HepG2 (cell line): ENCODE data around the gene TBCCD1. TPM values are rescaled to one million over a fixed set of nuclear protein-coding genes. Genes with fewer than 3 reads are reported as not detected.

Experiments
- GZF1 ChIP-seq: sonication (generic); formaldehyde crosslinking; IDR thresholded peaks from 2 replicates; pipeline ENCODE4 v1.5.1; 2020; ENCODE audit warnings: mild to moderate bottlenecking, missing genetic modification reagents
- MEF2D ChIP-seq: sonication (generic); formaldehyde crosslinking; IDR thresholded peaks from 2 replicates; pipeline ENCODE4 v1.5.1; 2020; ENCODE audit warnings: mild to moderate bottlenecking, missing genetic modification reagents
- NR1H2 ChIP-seq: sonication (generic); formaldehyde crosslinking; IDR thresholded peaks from 2 replicates; pipeline ENCODE4 v1.8.1; 2022; ENCODE audit warnings: low read depth, missing genetic modification reagents, borderline replicate concordance
- NR2F6 ChIP-seq, 2 experiments: IDR thresholded peaks; 2 replicates each; pipeline ENCODE4 v1.6.1; 2016; ENCODE audit warnings: antibody characterized with exemption in 1 of 2, mild to moderate bottlenecking in 1 of 2
- ZFP36L2 ChIP-seq: sonication (generic); formaldehyde crosslinking; IDR thresholded peaks from 2 replicates; pipeline ENCODE4 v1.4.0; 2020; ENCODE audit warnings: missing genetic modification reagents
- ZFYVE20 ChIP-seq: sonication (generic); formaldehyde crosslinking; IDR thresholded peaks from 2 replicates; pipeline ENCODE4 v1.8.0; 2023; ENCODE audit warnings: low read depth, mild to moderate bottlenecking, moderate library complexity, missing genetic modification reagents, borderline replicate concordance
- ZNF577 ChIP-seq: sonication (generic); formaldehyde crosslinking; IDR thresholded peaks from 2 replicates; pipeline ENCODE4 v1.4.0; 2020; ENCODE audit warnings: mild to moderate bottlenecking, low read depth, missing genetic modification reagents, borderline replicate concordance
- ZNF629 ChIP-seq: sonication (generic); formaldehyde crosslinking; conservative IDR thresholded peaks from 2 replicates; pipeline ENCODE4 v1.5.0; 2020; ENCODE audit warnings: missing genetic modification reagents
- ZSCAN29 ChIP-seq: sonication (generic); formaldehyde crosslinking; conservative IDR thresholded peaks from 2 replicates; pipeline ENCODE4 v1.4.0; 2020; ENCODE audit warnings: mild to moderate bottlenecking, missing genetic modification reagents
- polyA plus RNA-seq, 8 experiments: library from polyadenylated mRNA; depleted of rRNA in 3 of 8; stranded (reverse) in 7 of 8; unstranded in 1 of 8; fragments of >200 nt; fragmentation: Illumina TruSeq in 4 of 8; extraction: Trizol in 4 of 8; gene quantifications; 2 replicates each; pipeline versions ENCODE4 v1.2.1 to v1.2.3, GENCODE V29; 2011 to 2016; ENCODE audit warnings: low read depth in 4 of 8, missing spikeins in 1 of 8, mixed read lengths in 1 of 8; ENCODE audit not compliant: insufficient read depth in 1 of 8
- total RNA-seq, 5 experiments: library from RNA; depleted of rRNA; stranded (reverse); fragments of >200 nt; fragmentation: Illumina TruSeq; extraction: Trizol; gene quantifications; 2 replicates each; pipeline ENCODE4 v1.2.3, GENCODE V29; 2016; ENCODE audit warnings: low read depth in 1 of 5
- TF ChIP-seq, protein P1 (sequence below): sonication (generic); formaldehyde crosslinking; conservative IDR thresholded peaks from 2 replicates; pipeline ENCODE4 v1.4.0; 2020; ENCODE audit warnings: mild to moderate bottlenecking, missing genetic modification reagents, moderate library complexity
- TF ChIP-seq, protein P2 (sequence below): IDR thresholded peaks from 2 replicates; pipeline ENCODE4 v1.6.1; 2016; ENCODE audit warnings: missing compliant biosample characterization, missing genetic modification reagents, borderline replicate concordance
- TF ChIP-seq, protein P3 (sequence below): sonication (generic); formaldehyde crosslinking; IDR thresholded peaks from 2 replicates; pipeline ENCODE4 v1.8.0; 2022; ENCODE audit warnings: missing genetic modification reagents, mild to moderate bottlenecking, borderline replicate concordance
- TF ChIP-seq, protein P4 (sequence below): sonication (generic); formaldehyde crosslinking; IDR thresholded peaks from 2 replicates; pipeline ENCODE4 v1.4.0; 2020; ENCODE audit warnings: missing genetic modification reagents
- TF ChIP-seq, protein P5 (sequence below): sonication (generic); formaldehyde crosslinking; IDR thresholded peaks from 2 replicates; pipeline ENCODE4 v1.5.1; 2020; ENCODE audit warnings: mild to moderate bottlenecking, missing genetic modification reagents, borderline replicate concordance

TBCCD1 gene
- total and polyA plus RNA-seq, 2 of the 13 experiments (the other 11 are each of a cell fraction or from before 2014, with no cell fraction given): 13.6 to 16.2 TPM

DNA sequence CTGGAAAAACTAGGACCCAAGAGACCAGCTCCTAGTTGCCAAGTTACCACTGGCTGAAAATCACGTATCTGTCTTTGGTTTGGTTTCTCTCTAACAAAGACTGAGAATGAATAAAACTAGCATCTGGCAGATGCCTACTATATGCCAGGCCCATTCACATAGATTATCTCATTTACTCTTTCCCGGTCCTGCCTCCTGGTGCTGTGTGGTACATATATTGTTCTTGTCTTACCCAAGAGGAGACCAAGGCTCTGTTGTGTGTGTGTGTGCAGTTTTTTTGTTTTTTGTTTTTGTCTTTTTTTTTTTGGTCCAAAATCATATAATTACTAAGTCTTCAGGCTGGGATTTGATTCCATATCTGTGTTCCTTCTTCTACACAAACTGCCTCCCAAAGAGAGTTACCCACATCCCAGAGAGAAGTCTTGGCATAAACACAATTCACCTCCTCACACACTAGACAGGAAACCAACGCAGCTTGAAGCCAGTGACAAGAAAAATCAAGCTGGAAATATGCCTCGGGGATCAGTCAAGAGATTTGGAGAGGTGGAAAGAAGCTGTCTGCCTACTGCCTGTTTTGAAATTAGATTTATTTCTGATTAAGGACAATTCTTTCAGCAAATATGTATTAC, 46.6 kb upstream of the TBCCD1 start (continued):
- TF ChIP-seq, protein P1, sequence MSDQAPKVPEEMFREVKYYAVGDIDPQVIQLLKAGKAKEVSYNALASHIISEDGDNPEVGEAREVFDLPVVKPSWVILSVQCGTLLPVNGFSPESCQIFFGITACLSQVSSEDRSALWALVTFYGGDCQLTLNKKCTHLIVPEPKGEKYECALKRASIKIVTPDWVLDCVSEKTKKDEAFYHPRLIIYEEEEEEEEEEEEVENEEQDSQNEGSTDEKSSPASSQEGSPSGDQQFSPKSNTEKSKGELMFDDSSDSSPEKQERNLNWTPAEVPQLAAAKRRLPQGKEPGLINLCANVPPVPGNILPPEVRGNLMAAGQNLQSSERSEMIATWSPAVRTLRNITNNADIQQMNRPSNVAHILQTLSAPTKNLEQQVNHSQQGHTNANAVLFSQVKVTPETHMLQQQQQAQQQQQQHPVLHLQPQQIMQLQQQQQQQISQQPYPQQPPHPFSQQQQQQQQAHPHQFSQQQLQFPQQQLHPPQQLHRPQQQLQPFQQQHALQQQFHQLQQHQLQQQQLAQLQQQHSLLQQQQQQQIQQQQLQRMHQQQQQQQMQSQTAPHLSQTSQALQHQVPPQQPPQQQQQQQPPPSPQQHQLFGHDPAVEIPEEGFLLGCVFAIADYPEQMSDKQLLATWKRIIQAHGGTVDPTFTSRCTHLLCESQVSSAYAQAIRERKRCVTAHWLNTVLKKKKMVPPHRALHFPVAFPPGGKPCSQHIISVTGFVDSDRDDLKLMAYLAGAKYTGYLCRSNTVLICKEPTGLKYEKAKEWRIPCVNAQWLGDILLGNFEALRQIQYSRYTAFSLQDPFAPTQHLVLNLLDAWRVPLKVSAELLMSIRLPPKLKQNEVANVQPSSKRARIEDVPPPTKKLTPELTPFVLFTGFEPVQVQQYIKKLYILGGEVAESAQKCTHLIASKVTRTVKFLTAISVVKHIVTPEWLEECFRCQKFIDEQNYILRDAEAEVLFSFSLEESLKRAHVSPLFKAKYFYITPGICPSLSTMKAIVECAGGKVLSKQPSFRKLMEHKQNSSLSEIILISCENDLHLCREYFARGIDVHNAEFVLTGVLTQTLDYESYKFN: no peak
- no peak for TF ChIP-seq ZNF577
- TF ChIP-seq MEF2D (CRISPR knock-in tag): no peak
- TF ChIP-seq, protein P2, sequence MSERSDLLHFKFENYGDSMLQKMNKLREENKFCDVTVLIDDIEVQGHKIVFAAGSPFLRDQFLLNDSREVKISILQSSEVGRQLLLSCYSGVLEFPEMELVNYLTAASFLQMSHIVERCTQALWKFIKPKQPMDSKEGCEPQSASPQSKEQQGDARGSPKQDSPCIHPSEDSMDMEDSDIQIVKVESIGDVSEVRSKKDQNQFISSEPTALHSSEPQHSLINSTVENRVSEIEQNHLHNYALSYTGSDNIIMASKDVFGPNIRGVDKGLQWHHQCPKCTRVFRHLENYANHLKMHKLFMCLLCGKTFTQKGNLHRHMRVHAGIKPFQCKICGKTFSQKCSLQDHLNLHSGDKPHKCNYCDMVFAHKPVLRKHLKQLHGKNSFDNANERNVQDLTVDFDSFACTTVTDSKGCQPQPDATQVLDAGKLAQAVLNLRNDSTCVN (CRISPR knock-in tag): no peak
- no peak for TF ChIP-seq ZSCAN29 (CRISPR knock-in tag)
- TF ChIP-seq ZNF629 (CRISPR knock-in tag): no peak
- TF ChIP-seq, protein P3, sequence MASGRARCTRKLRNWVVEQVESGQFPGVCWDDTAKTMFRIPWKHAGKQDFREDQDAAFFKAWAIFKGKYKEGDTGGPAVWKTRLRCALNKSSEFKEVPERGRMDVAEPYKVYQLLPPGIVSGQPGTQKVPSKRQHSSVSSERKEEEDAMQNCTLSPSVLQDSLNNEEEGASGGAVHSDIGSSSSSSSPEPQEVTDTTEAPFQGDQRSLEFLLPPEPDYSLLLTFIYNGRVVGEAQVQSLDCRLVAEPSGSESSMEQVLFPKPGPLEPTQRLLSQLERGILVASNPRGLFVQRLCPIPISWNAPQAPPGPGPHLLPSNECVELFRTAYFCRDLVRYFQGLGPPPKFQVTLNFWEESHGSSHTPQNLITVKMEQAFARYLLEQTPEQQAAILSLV (CRISPR knock-in tag): no peak
- TF ChIP-seq, protein P4, sequence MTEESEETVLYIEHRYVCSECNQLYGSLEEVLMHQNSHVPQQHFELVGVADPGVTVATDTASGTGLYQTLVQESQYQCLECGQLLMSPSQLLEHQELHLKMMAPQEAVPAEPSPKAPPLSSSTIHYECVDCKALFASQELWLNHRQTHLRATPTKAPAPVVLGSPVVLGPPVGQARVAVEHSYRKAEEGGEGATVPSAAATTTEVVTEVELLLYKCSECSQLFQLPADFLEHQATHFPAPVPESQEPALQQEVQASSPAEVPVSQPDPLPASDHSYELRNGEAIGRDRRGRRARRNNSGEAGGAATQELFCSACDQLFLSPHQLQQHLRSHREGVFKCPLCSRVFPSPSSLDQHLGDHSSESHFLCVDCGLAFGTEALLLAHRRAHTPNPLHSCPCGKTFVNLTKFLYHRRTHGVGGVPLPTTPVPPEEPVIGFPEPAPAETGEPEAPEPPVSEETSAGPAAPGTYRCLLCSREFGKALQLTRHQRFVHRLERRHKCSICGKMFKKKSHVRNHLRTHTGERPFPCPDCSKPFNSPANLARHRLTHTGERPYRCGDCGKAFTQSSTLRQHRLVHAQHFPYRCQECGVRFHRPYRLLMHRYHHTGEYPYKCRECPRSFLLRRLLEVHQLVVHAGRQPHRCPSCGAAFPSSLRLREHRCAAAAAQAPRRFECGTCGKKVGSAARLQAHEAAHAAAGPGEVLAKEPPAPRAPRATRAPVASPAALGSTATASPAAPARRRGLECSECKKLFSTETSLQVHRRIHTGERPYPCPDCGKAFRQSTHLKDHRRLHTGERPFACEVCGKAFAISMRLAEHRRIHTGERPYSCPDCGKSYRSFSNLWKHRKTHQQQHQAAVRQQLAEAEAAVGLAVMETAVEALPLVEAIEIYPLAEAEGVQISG (CRISPR knock-in tag): no peak
- TF ChIP-seq, protein P5, sequence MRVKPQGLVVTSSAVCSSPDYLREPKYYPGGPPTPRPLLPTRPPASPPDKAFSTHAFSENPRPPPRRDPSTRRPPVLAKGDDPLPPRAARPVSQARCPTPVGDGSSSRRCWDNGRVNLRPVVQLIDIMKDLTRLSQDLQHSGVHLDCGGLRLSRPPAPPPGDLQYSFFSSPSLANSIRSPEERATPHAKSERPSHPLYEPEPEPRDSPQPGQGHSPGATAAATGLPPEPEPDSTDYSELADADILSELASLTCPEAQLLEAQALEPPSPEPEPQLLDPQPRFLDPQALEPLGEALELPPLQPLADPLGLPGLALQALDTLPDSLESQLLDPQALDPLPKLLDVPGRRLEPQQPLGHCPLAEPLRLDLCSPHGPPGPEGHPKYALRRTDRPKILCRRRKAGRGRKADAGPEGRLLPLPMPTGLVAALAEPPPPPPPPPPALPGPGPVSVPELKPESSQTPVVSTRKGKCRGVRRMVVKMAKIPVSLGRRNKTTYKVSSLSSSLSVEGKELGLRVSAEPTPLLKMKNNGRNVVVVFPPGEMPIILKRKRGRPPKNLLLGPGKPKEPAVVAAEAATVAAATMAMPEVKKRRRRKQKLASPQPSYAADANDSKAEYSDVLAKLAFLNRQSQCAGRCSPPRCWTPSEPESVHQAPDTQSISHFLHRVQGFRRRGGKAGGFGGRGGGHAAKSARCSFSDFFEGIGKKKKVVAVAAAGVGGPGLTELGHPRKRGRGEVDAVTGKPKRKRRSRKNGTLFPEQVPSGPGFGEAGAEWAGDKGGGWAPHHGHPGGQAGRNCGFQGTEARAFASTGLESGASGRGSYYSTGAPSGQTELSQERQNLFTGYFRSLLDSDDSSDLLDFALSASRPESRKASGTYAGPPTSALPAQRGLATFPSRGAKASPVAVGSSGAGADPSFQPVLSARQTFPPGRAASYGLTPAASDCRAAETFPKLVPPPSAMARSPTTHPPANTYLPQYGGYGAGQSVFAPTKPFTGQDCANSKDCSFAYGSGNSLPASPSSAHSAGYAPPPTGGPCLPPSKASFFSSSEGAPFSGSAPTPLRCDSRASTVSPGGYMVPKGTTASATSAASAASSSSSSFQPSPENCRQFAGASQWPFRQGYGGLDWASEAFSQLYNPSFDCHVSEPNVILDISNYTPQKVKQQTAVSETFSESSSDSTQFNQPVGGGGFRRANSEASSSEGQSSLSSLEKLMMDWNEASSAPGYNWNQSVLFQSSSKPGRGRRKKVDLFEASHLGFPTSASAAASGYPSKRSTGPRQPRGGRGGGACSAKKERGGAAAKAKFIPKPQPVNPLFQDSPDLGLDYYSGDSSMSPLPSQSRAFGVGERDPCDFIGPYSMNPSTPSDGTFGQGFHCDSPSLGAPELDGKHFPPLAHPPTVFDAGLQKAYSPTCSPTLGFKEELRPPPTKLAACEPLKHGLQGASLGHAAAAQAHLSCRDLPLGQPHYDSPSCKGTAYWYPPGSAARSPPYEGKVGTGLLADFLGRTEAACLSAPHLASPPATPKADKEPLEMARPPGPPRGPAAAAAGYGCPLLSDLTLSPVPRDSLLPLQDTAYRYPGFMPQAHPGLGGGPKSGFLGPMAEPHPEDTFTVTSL (CRISPR knock-in tag): no peak
- TF ChIP-seq NR1H2 (CRISPR knock-in tag): no peak
- no peak for TF ChIP-seq GZF1 (CRISPR knock-in tag)
- no peak for TF ChIP-seq ZFYVE20 (CRISPR knock-in tag)
- TF ChIP-seq ZFP36L2: no peak
- TF ChIP-seq NR2F6 (IDR thresholded peaks at IDR 0.05): no peak
- 0 out of 2 replicates have a peak, but pooled peaks have one; percentile 11 for TF ChIP-seq NR2F6 (CRISPR knock-in tag; IDR thresholded peaks at IDR 0.05)
